Left forelimb (tissue), 1 donor: ENCODE results near the gene TACC2.
A peak's percentile ranks its signal among the peaks of the same experiment; 100 is the strongest.
"Not testable (repeated sequence)": the region's sequence is repeated elsewhere in the genome, so short reads cannot be mapped to it uniquely, and the experiment has no call there.

Experiments used
- DNase-seq: peaks from one replicate; pipeline ENCODE4 v3.0.0-alpha.2; 2018; ENCODE audit warnings: low spot score

Gene TACC2

GRCh38 chr10:122089311-122090017 is 100.5 kb downstream of the TACC2 start:
- DNase-seq = no peak

DNA sequence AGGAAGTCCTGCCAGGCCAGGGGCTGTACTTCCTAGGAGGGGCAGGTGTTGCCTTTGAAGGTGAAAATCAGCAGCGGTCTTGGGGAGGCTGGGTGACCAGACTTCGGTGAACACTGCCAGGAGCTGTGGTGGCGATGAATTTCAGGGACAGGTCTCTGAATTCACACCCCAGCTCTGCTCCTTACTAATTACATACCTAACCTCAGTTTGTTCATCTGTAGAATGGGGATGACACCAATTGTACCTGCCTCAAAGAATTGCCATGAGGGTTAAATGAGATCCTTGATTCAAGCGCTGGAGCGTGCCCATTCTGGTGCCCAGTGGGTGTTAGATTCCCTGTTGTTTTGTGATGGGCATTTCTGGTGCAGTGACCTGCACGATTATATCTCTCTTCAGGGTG is 102.8 kb downstream of the TACC2 start:
- no peak for DNase-seq

- DNase-seq = no peak
Measured at GRCh38 chr10:122093076-122093475, 104.1 kb downstream of the TACC2 start.

DNA sequence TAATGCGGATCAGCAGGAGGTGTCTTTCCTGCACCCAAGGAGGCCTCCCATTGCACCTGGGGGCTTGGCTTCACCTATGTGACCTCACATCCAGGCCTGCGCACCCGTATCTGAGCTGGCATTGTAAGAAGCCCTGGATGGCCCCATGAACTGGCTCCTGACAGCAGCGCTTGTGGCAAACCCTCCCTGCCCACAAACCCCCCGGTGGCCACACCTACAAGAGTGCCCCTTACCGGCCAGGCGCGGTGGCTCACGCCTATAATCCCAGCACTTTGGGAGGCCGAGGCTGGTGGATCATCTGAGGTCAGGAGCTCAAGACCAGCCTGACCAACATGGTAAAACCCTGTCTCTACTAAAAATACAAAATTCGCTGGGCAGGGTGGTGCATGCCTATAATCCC is 107.2 kb downstream of the TACC2 start:
- not testable (repeated sequence) for DNase-seq

- DNase-seq = no peak
Measured at GRCh38 chr10:122096705-122097104, 107.7 kb downstream of the TACC2 start.

DNA sequence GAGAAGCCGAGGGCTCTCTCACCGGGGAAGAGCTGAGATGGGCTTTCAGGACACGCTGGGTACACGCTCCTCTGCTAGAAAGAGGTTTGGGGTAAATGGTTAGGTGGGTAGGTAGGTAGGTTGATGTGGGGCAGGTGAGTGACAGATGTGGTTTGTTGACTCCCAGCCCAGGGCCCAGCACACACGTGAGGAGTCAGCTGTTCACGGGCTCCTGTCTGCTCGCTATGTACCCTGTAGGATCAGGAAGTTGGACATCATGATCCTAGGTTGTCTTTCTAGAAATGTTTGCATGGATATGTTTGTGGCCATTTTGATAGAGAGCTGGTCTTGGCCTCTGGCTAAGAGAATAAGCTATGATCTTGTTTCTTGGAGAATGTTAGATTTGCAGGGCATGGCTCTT is 109.0 kb downstream of the TACC2 start:
- DNase-seq = no peak

- no peak for DNase-seq
Measured at GRCh38 chr10:122098924-122099323, 110.0 kb downstream of the TACC2 start.

GRCh38 chr10:122099562-122099961 is 110.6 kb downstream of the TACC2 start:
- no peak for DNase-seq

DNA sequence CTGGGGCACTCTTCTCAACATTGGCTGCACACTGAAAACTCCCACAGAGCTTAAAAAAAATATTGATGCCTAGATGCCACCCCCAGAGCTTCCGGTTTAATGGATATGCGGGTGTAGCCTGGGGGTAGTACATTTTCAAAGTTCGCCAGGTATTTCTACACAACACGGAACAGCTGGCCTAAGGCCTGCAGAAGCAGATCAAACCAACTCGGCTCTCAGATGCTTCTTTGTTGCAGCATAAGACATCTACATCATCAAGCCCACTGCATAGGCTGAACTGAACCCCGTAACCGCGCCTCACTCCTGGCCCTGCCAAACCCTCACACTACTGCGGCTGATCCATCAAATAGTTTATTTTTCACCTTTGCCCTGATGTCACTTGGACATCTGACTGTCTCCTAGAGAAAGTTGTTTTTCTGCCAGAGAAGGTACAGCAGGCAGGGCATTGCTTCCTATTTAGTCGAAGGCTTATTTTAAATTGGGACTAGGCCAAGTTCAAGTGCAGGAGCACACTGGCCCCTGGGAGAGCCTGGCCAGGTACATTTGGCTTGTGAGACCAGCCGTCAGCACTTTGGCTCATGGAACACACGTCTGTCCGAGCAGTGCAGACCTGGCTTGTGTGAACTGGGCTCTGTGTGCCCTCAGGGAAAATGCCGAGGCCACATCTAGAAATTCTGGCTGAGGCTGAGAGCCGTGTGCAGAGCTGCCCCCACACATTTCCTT is 113.3 kb downstream of the TACC2 start:
- no peak for DNase-seq

DNA sequence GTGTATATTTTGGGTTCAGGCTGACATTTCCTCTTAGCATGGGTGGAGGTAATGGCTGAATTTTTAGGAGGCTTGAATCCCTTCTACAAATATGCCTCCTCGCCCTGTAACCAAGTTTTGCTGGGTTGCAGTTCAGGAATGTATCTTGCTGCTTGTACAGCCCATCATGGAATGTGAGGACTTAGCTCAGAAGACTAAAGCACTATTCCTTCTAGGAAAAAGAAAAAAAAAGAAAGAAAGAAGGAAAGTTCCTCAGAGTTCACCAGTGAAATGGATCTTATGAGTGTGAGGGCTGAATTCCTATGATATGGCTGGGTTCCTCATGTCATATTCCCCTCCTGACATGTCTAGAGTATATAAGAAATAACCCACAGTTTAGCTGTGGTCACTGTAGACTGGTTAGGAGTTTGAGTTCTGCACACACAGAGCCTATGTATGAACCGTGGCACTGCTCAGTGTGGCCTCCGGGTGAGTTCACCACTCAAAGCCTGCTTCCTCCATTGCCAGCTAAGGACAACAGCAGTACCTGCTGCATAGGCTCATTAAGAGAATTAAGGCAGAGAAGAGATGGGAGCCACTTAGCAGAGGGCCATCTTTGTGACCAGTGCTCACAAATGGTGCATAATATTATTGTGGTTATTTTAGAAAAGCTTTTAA is 114.0 kb downstream of the TACC2 start:
- no peak for DNase-seq

- no peak for DNase-seq
Measured at GRCh38 chr10:122103592-122103991, 114.6 kb downstream of the TACC2 start.

GRCh38 chr10:122108786-122109185 is 119.8 kb downstream of the TACC2 start:
- DNase-seq = not testable (repeated sequence)

DNA sequence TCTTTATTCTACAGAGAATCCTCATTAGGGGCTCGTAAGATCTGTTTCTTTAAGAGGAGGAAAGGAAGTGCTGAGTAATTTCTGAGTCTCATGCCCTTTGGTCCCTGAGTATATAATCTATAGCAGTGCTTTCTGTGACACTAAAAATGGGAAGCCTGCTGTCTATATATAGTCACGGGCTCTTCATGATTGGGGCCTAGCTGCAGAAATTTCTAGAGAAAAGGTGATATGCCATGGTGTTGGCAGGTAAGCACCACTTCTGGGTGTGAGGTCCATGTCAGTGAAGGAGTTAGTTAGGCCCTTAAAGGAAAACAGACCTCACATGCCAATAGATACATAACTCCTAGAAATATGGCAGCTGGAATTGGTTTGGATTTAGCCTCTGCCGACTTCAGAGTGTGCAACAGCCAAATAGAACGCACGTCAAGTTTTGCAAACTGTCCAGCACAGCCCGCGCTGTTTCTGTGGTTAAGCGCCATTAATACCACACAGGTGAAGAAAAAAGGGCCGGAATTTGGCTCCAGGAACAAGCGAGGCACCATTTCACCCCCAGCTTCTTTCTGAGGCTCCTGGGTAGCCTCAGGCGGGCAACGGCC is 123.2 kb downstream of the TACC2 start:
- no peak for DNase-seq

DNA sequence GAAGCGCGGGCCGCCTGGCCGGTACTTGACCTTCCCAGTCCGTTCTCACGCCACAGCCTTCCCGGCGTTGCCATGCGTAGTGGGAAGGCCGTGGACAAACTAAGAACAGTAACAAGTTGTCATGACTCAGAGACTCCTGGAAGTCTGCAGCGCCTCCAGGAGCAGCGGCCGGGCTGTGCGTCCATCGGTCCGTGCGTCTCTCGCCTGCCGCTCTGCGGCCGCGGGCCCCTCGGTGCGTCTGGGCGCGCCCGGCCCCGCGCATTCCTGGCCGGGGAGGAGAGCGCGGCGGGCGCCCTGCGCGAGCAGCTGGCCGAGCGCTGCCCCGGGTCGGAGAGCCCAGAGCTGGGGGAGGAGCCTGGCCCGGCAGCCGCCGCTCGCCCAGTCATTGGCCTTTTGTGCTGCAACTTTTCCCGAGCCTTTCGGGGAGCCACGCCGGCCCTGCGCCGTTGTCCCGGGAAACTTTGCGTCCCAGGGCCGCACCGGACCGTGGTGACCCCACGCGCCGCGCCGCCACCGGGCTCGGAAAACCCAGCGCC is 123.7 kb downstream of the TACC2 start:
- peak; percentile 88 for DNase-seq

GRCh38 chr10:122113161-122113944 is 124.4 kb downstream of the TACC2 start:
- peak; percentile 86 for DNase-seq

DNA sequence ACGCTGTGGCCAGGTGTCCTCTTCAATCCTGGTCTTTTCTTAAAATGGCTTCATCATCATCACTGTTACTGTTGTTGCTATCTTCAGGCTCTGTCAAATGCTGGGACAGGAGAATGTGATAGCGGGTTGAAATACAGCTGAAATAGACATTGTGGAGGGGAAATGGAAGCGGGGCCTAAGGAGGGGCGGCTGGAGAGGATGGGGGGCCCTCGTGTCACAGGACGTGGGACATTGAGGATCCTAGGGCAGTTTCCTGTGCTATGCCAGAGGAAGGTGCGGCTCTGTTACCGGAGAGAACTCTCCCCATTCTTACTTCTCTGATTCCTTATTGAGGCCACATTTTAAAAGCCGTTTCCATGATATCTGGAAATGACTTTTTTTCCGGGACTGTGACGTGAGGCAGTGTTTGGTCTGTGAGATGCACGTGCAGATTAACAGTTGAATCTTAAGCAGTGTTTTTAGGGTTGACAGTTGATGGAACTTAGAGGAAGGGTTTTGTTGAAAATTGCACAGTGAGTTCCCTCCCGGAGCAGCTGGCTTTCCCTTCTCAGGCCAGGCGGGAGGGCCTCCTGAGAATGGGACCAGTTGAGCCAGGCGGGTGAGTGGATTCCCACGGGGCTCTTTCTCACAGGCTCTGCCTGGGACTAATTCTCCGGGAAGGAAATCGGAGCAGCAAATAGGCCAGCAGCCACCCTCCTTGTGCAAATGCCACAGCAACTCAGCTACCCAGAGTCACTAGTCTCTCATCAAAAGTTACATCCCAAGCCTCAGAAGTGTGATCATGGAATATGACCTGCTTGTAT is 125.2 kb downstream of the TACC2 start:
- DNase-seq = no peak

- DNase-seq = no peak
Measured at GRCh38 chr10:122115874-122116273, 126.9 kb downstream of the TACC2 start.

DNA sequence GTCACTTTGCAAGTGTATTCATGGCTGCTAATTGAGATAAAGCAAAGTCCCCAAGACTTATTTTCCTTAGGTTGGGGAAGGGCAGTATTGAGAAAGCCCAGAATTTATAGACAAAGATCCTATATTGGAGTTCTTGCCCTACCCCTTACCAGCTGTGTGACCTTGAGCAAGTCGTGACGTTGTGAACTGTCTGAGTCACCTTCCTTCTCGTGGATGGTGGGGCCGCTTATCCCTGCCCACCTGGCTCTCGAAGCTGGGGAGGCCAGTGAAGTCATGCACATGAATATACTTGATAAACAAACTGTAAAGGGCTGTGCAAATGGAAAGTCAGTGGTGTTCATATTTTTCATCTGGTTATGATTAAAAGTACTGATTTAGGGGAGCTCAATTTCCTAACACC is 127.4 kb downstream of the TACC2 start:
- DNase-seq = no peak

GRCh38 chr10:122117475-122117874 is 128.5 kb downstream of the TACC2 start:
- no peak for DNase-seq

DNA sequence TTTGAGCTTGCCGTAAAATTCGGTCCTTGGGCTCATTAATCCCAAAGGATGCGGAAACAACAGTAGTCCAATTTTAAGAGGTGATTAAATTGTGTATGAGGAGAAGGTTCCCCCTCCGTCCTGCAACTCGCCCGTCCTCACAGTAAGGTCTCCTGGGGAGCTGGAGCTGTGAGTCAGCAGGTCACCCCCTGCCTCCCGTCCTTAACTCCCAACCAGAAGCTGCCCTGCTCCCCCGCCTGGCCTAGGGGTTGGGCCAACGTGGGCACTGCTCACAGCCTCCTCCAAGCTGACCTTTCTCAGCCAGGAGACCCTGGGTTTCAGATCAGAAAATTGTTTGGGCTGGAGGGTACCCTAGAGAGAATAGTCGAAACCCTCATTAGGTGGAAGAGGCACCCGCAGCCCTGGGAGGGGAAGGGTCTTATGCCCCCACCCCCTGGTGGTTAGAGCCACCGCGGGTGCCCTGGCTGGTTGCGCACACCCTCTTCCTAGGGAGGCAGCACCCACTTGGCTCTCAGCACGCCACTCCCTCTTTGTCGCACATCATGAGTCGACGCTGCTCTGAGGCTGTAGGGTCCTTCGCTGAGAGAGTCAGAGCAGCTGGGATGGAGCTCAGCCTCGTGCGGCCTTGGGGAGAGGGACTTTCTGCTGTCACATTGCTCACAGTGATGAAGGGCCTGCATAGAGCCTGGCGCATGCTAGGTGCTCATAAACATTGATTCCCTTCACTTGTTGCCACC is 131.2 kb downstream of the TACC2 start:
- no peak for DNase-seq
